ENCODE data around the gene NRN1L.
A peak's percentile ranks its signal among the peaks of the same experiment; 100 is the strongest.

- peak; percentile 69 for TF ChIP-seq CTCF (IDR thresholded peaks at IDR 0.05; ENCODE audit: low read depth, low read length, poor library complexity, severe bottlenecking)
- TF ChIP-seq EZH2phosphoT487 (IDR thresholded peaks at IDR 0.05; ENCODE audit: borderline replicate concordance, low read length) = no peak
Measured at GRCh38 chr16:67841816-67842508, 42.7 kb upstream of the NRN1L start, which contains the start of gene THAP11.

Data from DOHH2 (cell line).